ENCODE measurements around the gene DLG2. TPM values are rescaled to one million over a fixed set of nuclear protein-coding genes. Genes with fewer than 3 reads are reported as not detected.
A peak's percentile ranks its signal among the peaks of the same experiment; 100 is the strongest.

DLG2 gene
- total RNA-seq, 1 donor = 3.0 TPM

- H3K4me3 ChIP-seq (ENCODE audit: low read depth, low read length) = no peak overlapping the region
- TF ChIP-seq CTCF (IDR thresholded peaks at IDR 0.05; ENCODE audit: insufficient read depth, low read length) = no peak
- DNase-seq (ENCODE audit: low read depth) = no peak
Observed at GRCh38 chr11:84536456-84536855, 1090.7 kb downstream of the DLG2 start.

GRCh38 chr11:84532364-84532763 lies 1094.8 kb downstream of the DLG2 start:
- TF ChIP-seq CTCF (IDR thresholded peaks at IDR 0.05; ENCODE audit: insufficient read depth, low read length) = no peak
- DNase-seq (ENCODE audit: low read depth) = no peak

GRCh38 chr11:84526250-84526649 lies 1100.9 kb downstream of the DLG2 start:
- H3K4me3 ChIP-seq (ENCODE audit: low read depth, low read length) = no peak overlapping the region
- no peak for DNase-seq (ENCODE audit: low read depth)
- TF ChIP-seq CTCF (IDR thresholded peaks at IDR 0.05; ENCODE audit: insufficient read depth, low read length) = peak; percentile 35

More at GRCh38 chr11:84532364-84532763, 1094.8 kb downstream of the DLG2 start:
- no peak overlapping the region for H3K4me3 ChIP-seq (ENCODE audit: low read depth, low read length)

DNA sequence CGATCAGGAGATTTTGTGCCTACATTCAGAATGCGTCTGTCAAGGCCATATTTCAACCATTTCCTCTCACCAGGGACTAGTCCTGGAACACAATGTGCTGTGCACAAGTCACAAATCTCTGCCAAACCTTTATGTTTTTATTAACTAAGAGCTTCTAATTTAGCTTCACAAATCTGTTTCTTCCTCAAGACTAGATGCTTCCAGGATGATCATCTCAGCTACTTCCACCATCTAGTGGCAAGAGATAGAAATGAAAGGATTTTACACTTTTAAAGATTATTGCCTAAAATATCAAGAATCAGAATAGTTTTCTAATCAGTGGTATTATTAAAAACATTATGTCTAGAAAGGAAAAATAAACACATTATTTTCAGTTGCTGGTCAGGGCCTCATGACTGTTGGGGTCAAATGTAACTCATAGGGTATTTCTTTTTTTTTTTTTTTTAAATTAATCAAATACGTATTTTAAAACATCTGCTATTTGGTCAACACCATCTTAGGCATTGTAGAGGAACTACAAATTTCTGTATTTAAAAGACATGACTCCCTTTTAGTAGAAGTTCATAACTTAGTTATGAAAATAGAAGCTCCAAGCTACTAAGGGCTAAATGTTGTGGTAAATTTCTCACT lies 1102.6 kb downstream of the DLG2 start:
- DNase-seq (ENCODE audit: low read depth) = peak; percentile 76
- peak; percentile 66 for TF ChIP-seq CTCF (IDR thresholded peaks at IDR 0.05; ENCODE audit: insufficient read depth, low read length)
- no peak overlapping the region for H3K4me3 ChIP-seq (ENCODE audit: low read depth, low read length)

DNA sequence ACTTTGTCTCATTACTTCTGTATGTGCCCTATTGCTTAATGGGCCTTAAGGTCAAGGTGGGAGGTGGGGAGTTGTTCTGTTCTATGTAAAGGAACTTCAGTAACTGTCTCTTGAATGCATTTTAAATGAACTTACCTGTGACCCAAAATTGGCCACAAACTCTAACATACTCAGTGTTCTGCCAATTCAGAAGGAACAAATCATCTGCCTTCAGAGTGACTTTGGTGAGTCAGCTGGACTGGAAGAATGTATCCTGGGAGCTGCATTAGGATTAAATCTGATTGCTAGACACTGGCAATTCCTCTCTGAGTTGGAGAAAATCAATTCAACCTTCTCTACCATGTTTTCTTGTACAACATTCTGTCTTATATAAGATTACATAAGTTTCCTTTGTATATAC lies 1104.8 kb downstream of the DLG2 start:
- TF ChIP-seq CTCF (IDR thresholded peaks at IDR 0.05; ENCODE audit: insufficient read depth, low read length) = no peak
- peak; percentile 45 for DNase-seq (ENCODE audit: low read depth)
- H3K4me3 ChIP-seq (ENCODE audit: low read depth, low read length) = no peak overlapping the region

- no peak for TF ChIP-seq CTCF (IDR thresholded peaks at IDR 0.05; ENCODE audit: insufficient read depth, low read length)
- DNase-seq (ENCODE audit: low read depth) = no peak
- H3K4me3 ChIP-seq (ENCODE audit: low read depth, low read length) = no peak overlapping the region
Observed at GRCh38 chr11:84518631-84519183, 1108.4 kb downstream of the DLG2 start.

- H3K4me3 ChIP-seq (ENCODE audit: low read depth, low read length) = no peak overlapping the region
- TF ChIP-seq CTCF (IDR thresholded peaks at IDR 0.05; ENCODE audit: insufficient read depth, low read length) = no peak
- no peak for DNase-seq (ENCODE audit: low read depth)
Observed at GRCh38 chr11:84514436-84514835, 1112.7 kb downstream of the DLG2 start.
